ENCODE data around the gene PKP4. TPM values are rescaled to one million over a fixed set of nuclear protein-coding genes. Genes with fewer than 3 reads are reported as not detected.

PKP4 gene
- total and polyA plus RNA-seq, 2 donors (not counting 1 experiment from before 2014, with no cell fraction given): 44.5 to 56.3 TPM

GRCh38 chr2:158663796-158664195 is 207.0 kb downstream of the PKP4 start:
- Histone ChIP-seq H3K4me2 (ENCODE audit: extremely low read depth, insufficient read depth, low read length) (no peak overlapping the region), H3K4me3 (replicated peaks in 1 of 4; ENCODE audit: control extremely low read depth in 1 of 4, insufficient read depth in 1 of 4, low read depth in 3 of 4, low read length in 4 of 4) (no peak overlapping the region), H3K9ac (ENCODE audit: insufficient read depth, low read length) (no peak overlapping the region), H3K9me3 (ENCODE audit: control insufficient read depth, insufficient read depth, low read depth, low read length) (no peaks in the 10 kb centered on the region), H3K4me1 (ENCODE audit: control insufficient read depth, extremely low read depth, insufficient read depth, low read length) (peaks cover 24% of the 10 kb centered on the region), H3K79me2 (ENCODE audit: control insufficient read depth, insufficient read depth, low read length) (no peaks in the 10 kb centered on the region), H3K27me3 (ENCODE audit: control insufficient read depth, insufficient read depth, low read length) (no peaks in the 10 kb centered on the region), H2AFZ (ENCODE audit: low read length) (no peak overlapping the region), H3K27ac (ENCODE audit: insufficient read depth, low read length) (no peak overlapping the region), H3K36me3 (ENCODE audit: control insufficient read depth, insufficient read depth, low read length) (peaks cover 10% of the 10 kb centered on the region), H4K20me1 (ENCODE audit: control insufficient read depth, extremely low read depth, insufficient read depth, low read length) (no peaks in the 10 kb centered on the region)
- no peak for DNase-seq (ENCODE audit: low read depth in 2 of 2)
- TF ChIP-seq CTCF (conservative IDR thresholded peaks at IDR 0.05 in 1 of 2, IDR thresholded peaks at IDR 0.05 in 1 of 2; ENCODE audit: low read depth in 1 of 2, low read length in 2 of 2): no peak
- TF ChIP-seq EZH2 (IDR thresholded peaks at IDR 0.05; ENCODE audit: low read length, missing control alignments): no peak

DNA sequence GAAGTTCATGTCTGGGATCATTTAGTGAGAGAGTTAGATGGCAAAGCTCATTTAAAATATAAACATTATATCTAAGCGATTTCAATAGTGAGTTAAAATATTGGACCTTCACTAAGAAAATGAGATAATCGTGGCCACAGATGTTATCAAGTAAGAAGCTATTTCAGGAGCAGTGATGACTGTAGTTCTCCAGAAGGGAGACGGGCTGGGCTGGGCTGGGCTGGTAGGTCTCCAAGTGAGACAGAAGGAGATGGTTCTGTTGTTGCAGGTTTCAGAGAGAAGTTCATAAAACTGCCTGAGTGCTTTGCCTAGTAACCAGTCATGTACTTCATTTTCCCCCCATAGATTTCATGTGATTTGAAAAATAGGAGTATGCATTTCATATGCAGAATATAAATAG is 208.2 kb downstream of the PKP4 start:
- no peak overlapping the region for H3K4me3 ChIP-seq (replicated peaks in 1 of 4; ENCODE audit: control extremely low read depth in 1 of 4, insufficient read depth in 1 of 4, low read depth in 3 of 4, low read length in 4 of 4)
- TF ChIP-seq EZH2 (IDR thresholded peaks at IDR 0.05; ENCODE audit: low read length, missing control alignments): no peak
- no peak for TF ChIP-seq CTCF (conservative IDR thresholded peaks at IDR 0.05 in 1 of 2, IDR thresholded peaks at IDR 0.05 in 1 of 2; ENCODE audit: low read depth in 1 of 2, low read length in 2 of 2)
- no peak overlapping the region for H3K9ac ChIP-seq (ENCODE audit: insufficient read depth, low read length)
- peak overlapping the region; percentile 64 for H3K27ac ChIP-seq (ENCODE audit: insufficient read depth, low read length)
- peak overlapping the region; percentile 84 for H3K4me2 ChIP-seq (ENCODE audit: extremely low read depth, insufficient read depth, low read length)
- peaks cover 24% of the 10 kb centered on the region for H3K4me1 ChIP-seq (ENCODE audit: control insufficient read depth, extremely low read depth, insufficient read depth, low read length)
- H3K79me2 ChIP-seq (ENCODE audit: control insufficient read depth, insufficient read depth, low read length): no peaks in the 10 kb centered on the region
- no peaks in the 10 kb centered on the region for H4K20me1 ChIP-seq (ENCODE audit: control insufficient read depth, extremely low read depth, insufficient read depth, low read length)
- H3K9me3 ChIP-seq (ENCODE audit: control insufficient read depth, insufficient read depth, low read depth, low read length): no peaks in the 10 kb centered on the region
- DNase-seq (ENCODE audit: low read depth in 2 of 2): peak; percentile 31 to 70
- no peak overlapping the region for H2AFZ ChIP-seq (ENCODE audit: low read length)
- no peaks in the 10 kb centered on the region for H3K27me3 ChIP-seq (ENCODE audit: control insufficient read depth, insufficient read depth, low read length)
- peaks cover 12% of the 10 kb centered on the region for H3K36me3 ChIP-seq (ENCODE audit: control insufficient read depth, insufficient read depth, low read length)

- Histone ChIP-seq H3K36me3 (ENCODE audit: control insufficient read depth, insufficient read depth, low read length) (peaks cover 14% of the 10 kb centered on the region), H3K4me1 (ENCODE audit: control insufficient read depth, extremely low read depth, insufficient read depth, low read length) (peaks cover 24% of the 10 kb centered on the region), H3K4me2 (ENCODE audit: extremely low read depth, insufficient read depth, low read length) (peak overlapping the region; percentile 84), H3K4me3 (replicated peaks in 1 of 4; ENCODE audit: control extremely low read depth in 1 of 4, insufficient read depth in 1 of 4, low read depth in 3 of 4, low read length in 4 of 4) (no peak overlapping the region), H3K27me3 (ENCODE audit: control insufficient read depth, insufficient read depth, low read length) (no peaks in the 10 kb centered on the region), H3K79me2 (ENCODE audit: control insufficient read depth, insufficient read depth, low read length) (no peaks in the 10 kb centered on the region), H2AFZ (ENCODE audit: low read length) (no peak overlapping the region), H4K20me1 (ENCODE audit: control insufficient read depth, extremely low read depth, insufficient read depth, low read length) (no peaks in the 10 kb centered on the region), H3K9ac (ENCODE audit: insufficient read depth, low read length) (no peak overlapping the region), H3K27ac (ENCODE audit: insufficient read depth, low read length) (peak overlapping the region; percentile 64), H3K9me3 (ENCODE audit: control insufficient read depth, insufficient read depth, low read depth, low read length) (no peaks in the 10 kb centered on the region)
- DNase-seq (ENCODE audit: low read depth in 2 of 2): peak; percentile 52 to 75
- TF ChIP-seq EZH2 (IDR thresholded peaks at IDR 0.05; ENCODE audit: low read length, missing control alignments): no peak
- TF ChIP-seq CTCF (conservative IDR thresholded peaks at IDR 0.05 in 1 of 2, IDR thresholded peaks at IDR 0.05 in 1 of 2; ENCODE audit: low read depth in 1 of 2, low read length in 2 of 2): no peak
These were observed 209.0 kb downstream of the PKP4 start for GRCh38 chr2:158665536-158666302.
